Measurements from ENCODE around the gene C4BPB. TPM values are rescaled to one million over a fixed set of nuclear protein-coding genes. Genes with fewer than 3 reads are reported as not detected.

C4BPB gene
- total and polyA plus RNA-seq, 2 of the 13 experiments (the other 11 are each of a cell fraction or from before 2014, with no cell fraction given), result 155 to 266 TPM

- ATAC-seq, result no peak
- Histone ChIP-seq H3K79me2 (ENCODE audit: insufficient read depth, low read length) (no peaks in the 10 kb centered on the region), H3K4me3 (replicated peaks in 1 of 3; ENCODE audit: insufficient read depth in 1 of 3, low read depth in 2 of 3, low read length in 3 of 3) (no peak overlapping the region), H3K9ac (ENCODE audit: insufficient read depth, low read depth, low read length) (no peak overlapping the region), H2AFZ (ENCODE audit: low read length) (no peak overlapping the region), H4K20me1 (ENCODE audit: insufficient read depth, low read length) (no peaks in the 10 kb centered on the region), H3K27me3 (ENCODE audit: control insufficient read depth in 1 of 2, insufficient read depth in 2 of 2, low read length in 2 of 2) (no peaks in the 10 kb centered on the region), H3K9me3 (ENCODE audit: low read length) (no peaks in the 10 kb centered on the region), H3K36me3 (replicated peaks in 1 of 2; ENCODE audit: control insufficient read depth in 1 of 2, insufficient read depth in 2 of 2, low read length in 2 of 2) (no peaks in the 10 kb centered on the region), H3K4me2 (ENCODE audit: low read depth, low read length) (no peak overlapping the region), H3K4me1 (ENCODE audit: insufficient read depth, low read length) (no peaks in the 10 kb centered on the region), H3K27ac (ENCODE audit: extremely low read length, insufficient read depth, low read length) (no peak overlapping the region)
- POLR2A ChIA-PET, result no interaction called here
- 97% methylated on average over 1 of the region's 1 CpG for WGBS (ENCODE audit: low lambda C conversion rate)
- intact Hi-C loops (cut with micrococcal nuclease; ENCODE audit: unreplicated experiment), result no loop called here
- CTCF ChIA-PET (ENCODE audit: low intra/inter-chr PET ratio, low total read pairs), result no interaction called here
- FAIRE-seq, result no peak
- no peak for DNase-seq (ENCODE audit: low spot score)
- TF ChIP-seq RBAK (CRISPR knock-in tag; IDR thresholded peaks at IDR 0.05) (no peak), MTA3 (CRISPR knock-in tag; IDR thresholded peaks at IDR 0.05) (no peak), SMYD3 (CRISPR knock-in tag; IDR thresholded peaks at IDR 0.05) (no peak), NPAS2 (CRISPR knock-in tag; IDR thresholded peaks at IDR 0.05; ENCODE audit: borderline replicate concordance) (no peak)
- in situ Hi-C loops (cut with HindIII; ENCODE audit: extremely low pct_ligation_motif_present, low pct_unique_long_range_greater_than_20kb), result no loop called here
- BruUV-seq (replicated peaks), result no TSS peak
These were observed 45.9 kb downstream of the C4BPB start for GRCh38 chr1:207134581-207134980.

- in situ Hi-C loops (cut with HindIII; ENCODE audit: extremely low pct_ligation_motif_present, low pct_unique_long_range_greater_than_20kb) (no loop called here), intact Hi-C loops (cut with micrococcal nuclease; ENCODE audit: unreplicated experiment) (no loop called here)
- Histone ChIP-seq H3K36me3 (replicated peaks in 1 of 2; ENCODE audit: control insufficient read depth in 1 of 2, insufficient read depth in 2 of 2, low read length in 2 of 2) (no peaks in the 10 kb centered on the region), H3K27ac (ENCODE audit: extremely low read length, insufficient read depth, low read length) (no peak overlapping the region), H3K4me1 (ENCODE audit: insufficient read depth, low read length) (no peaks in the 10 kb centered on the region), H2AFZ (ENCODE audit: low read length) (no peak overlapping the region), H3K4me3 (replicated peaks in 1 of 3; ENCODE audit: insufficient read depth in 1 of 3, low read depth in 2 of 3, low read length in 3 of 3) (no peak overlapping the region), H4K20me1 (ENCODE audit: insufficient read depth, low read length) (no peaks in the 10 kb centered on the region), H3K79me2 (ENCODE audit: insufficient read depth, low read length) (no peaks in the 10 kb centered on the region), H3K4me2 (ENCODE audit: low read depth, low read length) (no peak overlapping the region), H3K27me3 (ENCODE audit: control insufficient read depth in 1 of 2, insufficient read depth in 2 of 2, low read length in 2 of 2) (no peaks in the 10 kb centered on the region), H3K9ac (ENCODE audit: insufficient read depth, low read depth, low read length) (no peak overlapping the region), H3K9me3 (ENCODE audit: low read length) (no peaks in the 10 kb centered on the region)
- ATAC-seq (no peak), FAIRE-seq (no peak), DNase-seq (ENCODE audit: low spot score) (no peak)
- ChIA-PET CTCF (ENCODE audit: low intra/inter-chr PET ratio, low total read pairs) (no interaction called here), POLR2A (no interaction called here)
- BruUV-seq (replicated peaks), result no TSS peak
- WGBS (ENCODE audit: low lambda C conversion rate), result 93% methylated on average over 1 of the region's 1 CpG
- no peak for TF ChIP-seq KDM2A (CRISPR knock-in tag; IDR thresholded peaks at IDR 0.05; ENCODE audit: borderline replicate concordance, low read depth)
- TF ChIP-seq ZFP36 (IDR thresholded peaks at IDR 0.05; ENCODE audit: borderline replicate concordance, low read depth, low read length, partially characterized antibody), result no peak
- no peak for TF ChIP-seq MBD4 (IDR thresholded peaks at IDR 0.05; ENCODE audit: borderline replicate concordance, low read length)
- no peak for TF ChIP-seq PITX1 (CRISPR knock-in tag; IDR thresholded peaks at IDR 0.05)
- no peak for TF ChIP-seq ZNF580 (CRISPR knock-in tag; IDR thresholded peaks at IDR 0.05; ENCODE audit: borderline replicate concordance, low read depth)
- TF ChIP-seq RAD21 (CRISPR knock-in tag; IDR thresholded peaks at IDR 0.05), result no peak
- no peak for TF ChIP-seq IKZF4 (CRISPR knock-in tag; IDR thresholded peaks at IDR 0.05; ENCODE audit: borderline replicate concordance, low read depth, not compliant biosample characterization)
- TF ChIP-seq FOXM1 (CRISPR knock-in tag; IDR thresholded peaks at IDR 0.05), result no peak
- no peak for TF ChIP-seq ZNF687 (CRISPR knock-in tag; IDR thresholded peaks at IDR 0.05)
- no peak for TF ChIP-seq SIN3B (IDR thresholded peaks at IDR 0.05; ENCODE audit: low read length)
- no peak for TF ChIP-seq RXRA (CRISPR knock-in tag; IDR thresholded peaks at IDR 0.05)
- no peak for TF ChIP-seq STAT5B (CRISPR knock-in tag; IDR thresholded peaks at IDR 0.05)
These were observed 51.0 kb downstream of the C4BPB start for GRCh38 chr1:207139616-207140015.
